Measurements from ENCODE around the gene BTBD8. TPM values are rescaled to one million over a fixed set of nuclear protein-coding genes. Genes with fewer than 3 reads are reported as not detected.

Gene BTBD8
- 0.46 to 0.84 TPM (median 0.70 TPM) in 5 replicates for total RNA-seq (2022; extraction: Qiagen RNA extraction)

DNA sequence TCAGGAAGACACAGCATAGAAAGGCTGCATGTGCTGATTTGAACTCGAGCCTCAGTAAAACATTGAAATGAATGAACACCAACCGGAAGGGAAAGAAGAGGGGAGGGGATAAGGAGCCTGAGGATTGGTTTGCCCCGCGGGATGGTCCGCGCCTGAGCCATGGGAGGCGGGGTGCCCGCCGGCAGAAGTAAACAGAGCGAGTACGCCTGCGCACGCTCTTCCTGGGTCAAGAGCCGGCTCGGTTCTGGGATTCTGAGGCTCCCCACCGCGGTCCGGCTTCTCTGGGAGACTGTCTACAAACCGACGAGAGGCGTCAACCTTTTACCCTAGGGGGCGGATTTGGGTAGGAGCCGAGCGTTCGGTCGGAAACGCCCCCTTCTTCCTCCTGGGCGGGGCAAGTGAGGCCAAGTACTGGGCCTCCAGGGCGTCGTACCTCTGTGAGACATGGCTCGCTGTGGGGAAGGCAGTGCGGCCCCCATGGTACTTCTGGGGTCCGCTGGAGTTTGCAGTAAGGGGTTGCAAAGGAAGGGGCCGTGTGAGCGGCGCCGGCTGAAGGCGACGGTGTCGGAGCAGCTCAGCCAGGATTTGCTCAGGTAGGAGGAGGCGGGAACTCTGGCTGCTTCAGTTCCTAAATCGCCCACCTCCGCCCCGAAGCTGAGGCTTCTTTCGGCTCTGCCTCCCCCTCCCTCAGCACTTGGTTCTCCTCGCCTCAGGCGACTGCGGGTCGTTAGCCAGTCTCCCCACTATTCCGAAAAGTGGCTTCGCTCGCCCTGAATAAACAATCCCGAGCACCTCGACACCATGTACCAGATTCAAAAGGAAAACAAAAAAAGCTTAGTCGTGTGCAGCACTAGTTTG, at the start of gene BTBD8:
TSS of gene BTBD8 (plus strand) at position 218 of the 858 bp plus-strand sequence. CDS start at position 445, 227 bp downstream.

DNA sequence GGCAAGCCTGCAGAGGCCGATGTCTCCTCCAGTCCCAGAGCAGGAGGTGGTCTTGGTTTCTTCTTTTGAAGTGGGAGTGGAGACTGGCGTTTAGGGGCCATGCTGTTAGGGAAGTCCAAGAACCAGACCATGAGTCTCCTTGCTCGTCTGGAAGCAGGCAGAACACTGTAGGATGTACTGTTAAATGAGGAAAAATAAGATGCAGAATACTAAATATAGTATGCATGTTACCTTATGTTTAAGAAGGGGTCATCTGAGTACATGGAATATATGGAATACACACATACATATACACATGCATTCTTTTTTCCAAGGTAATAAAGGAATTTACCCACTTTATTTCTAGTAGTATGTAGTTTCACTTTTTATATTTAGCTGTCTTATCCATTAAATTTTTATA, 4.8 kb upstream of the BTBD8 start, which contains the start of gene SETSIP:
TSS of gene SETSIP (minus strand) at position 101 of the 400 bp plus-strand sequence. CDS start at position 101, 0 bp downstream.

DNA sequence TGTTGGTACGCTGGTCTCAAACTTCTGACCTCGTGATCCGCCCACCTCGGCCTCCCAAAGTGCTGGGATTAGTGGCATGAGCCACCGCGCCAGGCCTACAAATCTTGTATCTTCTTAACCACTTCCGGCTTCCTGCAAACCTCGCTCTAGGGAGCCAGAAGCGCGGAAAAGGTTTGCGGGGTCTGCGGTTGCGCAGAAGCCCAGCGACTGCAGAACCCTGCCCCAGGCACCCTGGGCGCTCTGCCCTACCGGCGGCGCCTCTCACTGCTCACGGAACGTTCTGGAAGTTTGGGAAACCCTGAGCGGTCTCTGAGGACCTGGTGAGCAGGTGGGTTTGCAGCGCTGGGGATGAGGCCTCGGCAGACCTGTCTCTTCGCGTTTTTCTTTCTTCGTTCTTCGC, 137.6 kb downstream of the BTBD8 start, which contains the start of gene C1orf146:
TSS of gene C1orf146 (plus strand) at position 195 of the 400 bp plus-strand sequence. CDS start 13,506 bp downstream, outside the sequence.

Other genes with a start within 250 kb of the BTBD8 start
- gene TGFBR3, start 194.2 kb upstream of the BTBD8 start, total RNA-seq (2022; extraction: Qiagen RNA extraction): 5.5 to 8.3 TPM (median 6.3 TPM) in 5 replicates
- not detected in 5 replicates for gene BRDT, start 130.9 kb upstream of the BTBD8 start, total RNA-seq (2022; extraction: Qiagen RNA extraction)
- 0.48 to 0.61 TPM (median 0.53 TPM) in 5 replicates for gene EPHX4, start 50.4 kb upstream of the BTBD8 start, total RNA-seq (2022; extraction: Qiagen RNA extraction)
- gene SETSIP, start 4.9 kb upstream of the BTBD8 start, total RNA-seq (2022; extraction: Qiagen RNA extraction): not detected in 5 replicates
- gene C1orf146, start 137.6 kb downstream of the BTBD8 start, total RNA-seq (2022; extraction: Qiagen RNA extraction): not detected in 5 replicates
- gene GLMN, start 218.6 kb downstream of the BTBD8 start, total RNA-seq (2022; extraction: Qiagen RNA extraction): 6.3 to 8.3 TPM (median 6.6 TPM) in 5 replicates
- 8.1 to 11.5 TPM (median 10.5 TPM) in 5 replicates for gene RPAP2, start 218.7 kb downstream of the BTBD8 start, total RNA-seq (2022; extraction: Qiagen RNA extraction)